Astrocyte of the cerebellum (primary cell): ENCODE results near the gene LYZL2.
"Not testable (repeated sequence)": the region's sequence is repeated elsewhere in the genome, so short reads cannot be mapped to it uniquely, and the experiment has no call there.

Experiments
- DNase-seq: peaks from one replicate; pipeline ENCODE4 v3.0.0-alpha.2; 2011; ENCODE audit warnings: low read depth
- H3K4me3 ChIP-seq: 2 replicates; pipeline ENCODE4 v1.5.1; 2011; ENCODE audit warnings: mild to moderate bottlenecking, low read depth, low read length, moderate library complexity
- CTCF ChIP-seq: IDR thresholded peaks from 2 replicates; pipeline ENCODE4 v1.5.1; 2012; ENCODE audit warnings: low read length, low read depth, moderate library complexity, mild to moderate bottlenecking; ENCODE audit errors: missing control alignments
- in situ Hi-C: cut with HindIII; loops from 2 replicates; pipeline ENCODE4 v1.10.0; 2017; ENCODE audit warnings: low sequenced_read_pairs

Gene LYZL2

GRCh38 chr10:30629653-30630052, at the start of gene LYZL2:
Gene LYZL2, minus strand, starts transcription at chr10:30629753. Its CDS starts 2,838 bp downstream, at chr10:30626915.
- no peak within 1 kb of the TSS for H3K4me3 ChIP-seq
- no peak for DNase-seq
- TF ChIP-seq CTCF = no peak
- in situ Hi-C loops = no loop called here

GRCh38 chr10:30677616-30678015, 48.1 kb upstream of the LYZL2 start:
- DNase-seq, H3K4me3 ChIP-seq, in situ Hi-C loops: not testable (repeated sequence)

GRCh38 chr10:30677146-30677545, 47.6 kb upstream of the LYZL2 start:
- in situ Hi-C loops, DNase-seq, H3K4me3 ChIP-seq: not testable (repeated sequence)

GRCh38 chr10:30675791-30676718, 46.5 kb upstream of the LYZL2 start:
- in situ Hi-C loops = no loop called here
- no peak for DNase-seq
- no peak for TF ChIP-seq CTCF
- no peak overlapping the region for H3K4me3 ChIP-seq

- no peak for TF ChIP-seq CTCF
- no peak overlapping the region for H3K4me3 ChIP-seq
- in situ Hi-C loops = no loop called here
- DNase-seq = no peak
These were observed 45.2 kb upstream of the LYZL2 start for GRCh38 chr10:30674796-30675195.

- DNase-seq, in situ Hi-C loops, H3K4me3 ChIP-seq: not testable (repeated sequence)
These were observed 43.7 kb upstream of the LYZL2 start for GRCh38 chr10:30673262-30673661.

- H3K4me3 ChIP-seq, in situ Hi-C loops, DNase-seq: not testable (repeated sequence)
These were observed 42.8 kb upstream of the LYZL2 start for GRCh38 chr10:30672338-30672737.

- in situ Hi-C loops = no loop called here
- DNase-seq = peak; percentile 70
- no peak overlapping the region for H3K4me3 ChIP-seq
These were observed 41.6 kb upstream of the LYZL2 start for GRCh38 chr10:30671026-30671616.

GRCh38 chr10:30667982-30668381, 38.4 kb upstream of the LYZL2 start:
- H3K4me3 ChIP-seq, in situ Hi-C loops, DNase-seq: not testable (repeated sequence)

More at GRCh38 chr10:30671026-30671616, 41.6 kb upstream of the LYZL2 start:
- TF ChIP-seq CTCF = peak; percentile 79

- DNase-seq, H3K4me3 ChIP-seq, in situ Hi-C loops: not testable (repeated sequence)
These were observed 33.9 kb upstream of the LYZL2 start for GRCh38 chr10:30663403-30663802.
